Measurements from ENCODE around the gene C3orf20. TPM values are rescaled to one million over a fixed set of nuclear protein-coding genes. Genes with fewer than 3 reads are reported as not detected.

Gene C3orf20
- total RNA-seq, 4 donors from 2014 or later: 0.29 TPM; not detected in 3

DNA sequence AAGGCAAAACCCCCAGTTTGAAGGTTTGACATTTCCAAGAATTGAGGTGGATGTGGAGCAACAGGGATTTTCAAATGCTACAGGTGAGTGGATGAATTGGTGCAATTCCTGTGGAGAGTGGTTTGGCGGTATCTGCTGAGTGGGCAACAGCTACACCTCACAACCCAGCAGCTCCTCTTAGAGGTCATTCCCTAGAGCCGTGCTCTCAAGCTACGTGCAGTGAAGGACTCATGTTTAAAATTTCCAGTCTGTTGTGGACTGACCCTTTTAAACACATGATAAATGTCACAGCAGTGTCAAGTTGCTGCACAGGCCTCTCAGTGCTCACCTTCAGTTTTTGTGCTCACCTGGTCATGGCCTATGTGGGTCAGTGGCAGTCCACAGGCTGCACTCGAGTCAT is 9.5 kb downstream of the C3orf20 start:
- H3K4me1 ChIP-seq: no peaks in the 10 kb centered on the region
- WGBS, 2 donors: 86 to 91% methylated on average over 4 of the region's 4 CpGs
- H3K9me3 ChIP-seq: no peaks in the 10 kb centered on the region
- no peak overlapping the region for H3K27ac ChIP-seq
- no peak for DNase-seq
- TF ChIP-seq, protein P1, sequence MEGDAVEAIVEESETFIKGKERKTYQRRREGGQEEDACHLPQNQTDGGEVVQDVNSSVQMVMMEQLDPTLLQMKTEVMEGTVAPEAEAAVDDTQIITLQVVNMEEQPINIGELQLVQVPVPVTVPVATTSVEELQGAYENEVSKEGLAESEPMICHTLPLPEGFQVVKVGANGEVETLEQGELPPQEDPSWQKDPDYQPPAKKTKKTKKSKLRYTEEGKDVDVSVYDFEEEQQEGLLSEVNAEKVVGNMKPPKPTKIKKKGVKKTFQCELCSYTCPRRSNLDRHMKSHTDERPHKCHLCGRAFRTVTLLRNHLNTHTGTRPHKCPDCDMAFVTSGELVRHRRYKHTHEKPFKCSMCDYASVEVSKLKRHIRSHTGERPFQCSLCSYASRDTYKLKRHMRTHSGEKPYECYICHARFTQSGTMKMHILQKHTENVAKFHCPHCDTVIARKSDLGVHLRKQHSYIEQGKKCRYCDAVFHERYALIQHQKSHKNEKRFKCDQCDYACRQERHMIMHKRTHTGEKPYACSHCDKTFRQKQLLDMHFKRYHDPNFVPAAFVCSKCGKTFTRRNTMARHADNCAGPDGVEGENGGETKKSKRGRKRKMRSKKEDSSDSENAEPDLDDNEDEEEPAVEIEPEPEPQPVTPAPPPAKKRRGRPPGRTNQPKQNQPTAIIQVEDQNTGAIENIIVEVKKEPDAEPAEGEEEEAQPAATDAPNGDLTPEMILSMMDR (IDR thresholded peaks at IDR 0.05): no peak
- TF ChIP-seq POLR2A (IDR thresholded peaks at IDR 0.05): no peak
- no peaks in the 10 kb centered on the region for H3K27me3 ChIP-seq
- no peak overlapping the region for H3K4me3 ChIP-seq (replicated peaks in 1 of 3)
- H3K36me3 ChIP-seq: no peaks in the 10 kb centered on the region
- intact Hi-C loops (cut with DNase I): no loop called here

DNA sequence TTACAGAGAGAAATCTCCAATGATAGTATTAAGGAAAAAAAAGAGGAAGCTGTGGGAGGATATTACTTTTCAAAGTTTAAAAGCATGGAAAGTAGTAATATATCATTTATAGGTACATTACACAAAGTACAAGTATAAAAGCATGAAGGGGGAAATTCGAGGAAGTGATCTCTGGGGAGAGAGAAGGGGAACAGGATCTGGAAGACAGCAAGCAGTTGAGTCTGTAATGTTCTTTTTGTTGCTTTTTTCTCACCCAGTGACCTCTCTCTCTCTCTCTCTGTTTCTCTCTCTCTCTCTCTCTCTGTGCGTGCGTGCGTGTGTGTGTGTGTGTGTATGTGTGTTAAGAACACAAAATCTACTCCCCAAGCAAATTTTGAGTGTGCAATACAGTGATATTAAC is 10.2 kb downstream of the C3orf20 start:
- Histone ChIP-seq H3K27me3 (no peaks in the 10 kb centered on the region), H3K27ac (no peak overlapping the region), H3K4me3 (replicated peaks in 1 of 3) (no peak overlapping the region), H3K36me3 (no peaks in the 10 kb centered on the region), H3K4me1 (no peaks in the 10 kb centered on the region), H3K9me3 (no peaks in the 10 kb centered on the region)
- TF ChIP-seq, protein P1 (IDR thresholded peaks at IDR 0.05): no peak
- TF ChIP-seq POLR2A (IDR thresholded peaks at IDR 0.05): no peak
- intact Hi-C loops (cut with DNase I): no loop called here
- 40 to 55% methylated on average over 4 of the region's 4 CpGs for WGBS, 2 donors
- DNase-seq: no peak

DNA sequence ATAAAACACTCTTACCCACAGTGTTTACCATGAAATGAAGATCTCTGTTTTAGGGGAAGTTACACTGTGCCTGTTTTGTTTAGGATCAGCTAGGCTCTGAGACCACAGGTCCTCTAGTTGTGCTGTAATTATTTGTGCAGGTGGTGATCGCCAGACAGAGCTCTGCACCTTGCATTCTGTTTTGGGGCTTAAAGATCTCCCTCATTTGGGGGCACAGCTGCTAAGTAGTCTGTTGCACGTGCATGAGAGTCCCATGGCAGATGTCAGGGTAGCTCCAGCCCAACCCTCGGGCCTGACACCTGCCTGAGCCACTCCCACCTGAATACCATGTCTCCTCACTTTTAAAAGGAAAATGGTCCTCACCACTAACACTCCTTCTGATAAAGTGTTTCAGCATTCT is 12.4 kb downstream of the C3orf20 start:
- H3K4me1 ChIP-seq: no peaks in the 10 kb centered on the region
- TF ChIP-seq, protein P1 (IDR thresholded peaks at IDR 0.05): no peak
- TF ChIP-seq POLR2A (IDR thresholded peaks at IDR 0.05): no peak
- no peaks in the 10 kb centered on the region for H3K9me3 ChIP-seq
- intact Hi-C loops (cut with DNase I): no loop called here
- WGBS, 2 donors: 52 to 72% methylated on average over 3 of the region's 3 CpGs
- no peak for DNase-seq
- no peak overlapping the region for H3K4me3 ChIP-seq (replicated peaks in 1 of 3)
- H3K36me3 ChIP-seq: no peaks in the 10 kb centered on the region
- no peaks in the 10 kb centered on the region for H3K27me3 ChIP-seq
- no peak overlapping the region for H3K27ac ChIP-seq

DNA sequence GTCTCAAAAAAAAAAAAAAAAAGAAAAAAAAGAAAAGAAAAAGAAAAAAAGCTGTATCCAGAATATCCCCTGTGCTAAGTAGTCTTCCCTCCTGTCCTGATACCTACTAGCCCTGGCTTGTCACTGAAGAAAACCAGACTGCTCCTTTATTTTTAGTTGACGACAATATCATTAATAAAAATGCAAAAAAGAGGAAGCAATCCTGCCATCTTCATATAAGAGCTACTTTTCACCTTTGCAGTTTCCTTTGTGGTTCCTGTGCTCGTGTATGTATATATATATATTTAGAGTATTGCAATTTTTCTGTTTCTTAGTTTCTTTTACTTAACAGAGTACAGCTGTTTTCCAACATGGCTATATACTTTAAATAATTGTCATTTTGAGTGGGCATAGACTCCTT is 13.6 kb downstream of the C3orf20 start:
- no peak for DNase-seq
- H3K9me3 ChIP-seq: no peaks in the 10 kb centered on the region
- H3K27me3 ChIP-seq: no peaks in the 10 kb centered on the region
- H3K36me3 ChIP-seq: no peaks in the 10 kb centered on the region
- H3K4me1 ChIP-seq: no peaks in the 10 kb centered on the region
- no peak overlapping the region for H3K27ac ChIP-seq
- TF ChIP-seq POLR2A (IDR thresholded peaks at IDR 0.05): no peak
- TF ChIP-seq, protein P1 (IDR thresholded peaks at IDR 0.05): no peak
- intact Hi-C loops (cut with DNase I): no loop called here
- H3K4me3 ChIP-seq (replicated peaks in 1 of 3): no peak overlapping the region
- 72 to 87% methylated on average over 2 of the region's 2 CpGs for WGBS, 2 donors

DNA sequence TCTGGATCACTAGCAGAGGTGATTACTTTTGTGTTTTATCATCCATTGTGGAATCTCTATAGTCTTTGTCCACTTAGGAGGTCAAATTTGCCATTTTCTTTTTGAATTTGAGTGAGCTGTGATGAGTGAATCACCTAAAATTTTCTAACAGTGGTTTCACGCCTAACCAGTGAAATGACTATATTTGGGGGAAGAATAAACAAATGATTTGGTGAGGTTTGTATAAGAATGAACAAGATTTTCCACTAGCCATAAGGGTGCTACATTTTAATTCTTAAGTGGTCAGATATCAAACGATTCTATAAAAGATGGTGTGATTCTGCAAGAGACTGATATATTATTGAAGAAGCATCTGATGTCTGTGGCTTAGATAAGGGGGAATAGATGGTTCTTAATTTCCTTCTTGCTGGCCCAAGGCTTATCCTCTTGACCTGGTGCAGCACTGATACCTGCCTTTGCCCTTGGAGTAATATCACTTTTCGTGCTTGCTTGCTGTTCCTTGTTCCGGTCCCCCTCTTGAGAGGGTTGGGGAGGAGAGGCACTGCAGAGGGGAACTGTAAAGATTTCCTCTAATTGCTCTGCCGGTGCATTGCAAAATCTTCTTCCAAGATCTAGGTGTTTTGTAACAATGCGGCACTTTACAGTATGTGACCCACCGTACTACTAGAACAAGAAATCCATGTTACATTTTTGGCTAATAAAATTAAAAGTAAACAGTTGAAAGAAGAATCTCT is 14.5 kb downstream of the C3orf20 start:
- WGBS, 2 donors: 73 to 83% methylated on average over 7 of the region's 7 CpGs
- H3K36me3 ChIP-seq: no peaks in the 10 kb centered on the region
- H3K27me3 ChIP-seq: no peaks in the 10 kb centered on the region
- no peak overlapping the region for H3K4me3 ChIP-seq (replicated peaks in 1 of 3)
- no peaks in the 10 kb centered on the region for H3K9me3 ChIP-seq
- H3K4me1 ChIP-seq: no peaks in the 10 kb centered on the region
- intact Hi-C loops (cut with DNase I): no loop called here
- no peak for DNase-seq
- TF ChIP-seq, protein P1 (IDR thresholded peaks at IDR 0.05): no peak
- TF ChIP-seq POLR2A (IDR thresholded peaks at IDR 0.05): no peak
- H3K27ac ChIP-seq: no peak overlapping the region
